Gastrocnemius medialis (tissue), 4 donors: ENCODE measurements around the gene NUBP2.
"Not testable (repeated sequence)": the region's sequence is repeated elsewhere in the genome, so short reads cannot be mapped to it uniquely, and the experiment has no call there.

Source experiments
- POLR2A ChIP-seq, 2 donors: fragments of 450-650 bp; IDR thresholded peaks; one replicate each; pipeline ENCODE4 v1.6.1; 2017; ENCODE audit warnings: antibody characterized with exemption in 2 of 2, mild to moderate bottlenecking in 2 of 2, moderate library complexity in 2 of 2
- TF ChIP-seq, protein P1 (sequence below), 5 experiments: fragments of 450-650 bp in 3 of 5; fragments of 200-600 bp in 2 of 5; sonication (generic) in 2 of 5; IDR thresholded peaks in 4 of 5; conservative IDR thresholded peaks in 1 of 5; 1 replicate in 4 of 5; 2 replicates in 1 of 5; pipeline ENCODE4 v1.5.1; 2016 to 2019; ENCODE audit warnings: antibody characterized with exemption in 5 of 5, mild to moderate bottlenecking in 3 of 5, moderate library complexity in 3 of 5

DNA sequence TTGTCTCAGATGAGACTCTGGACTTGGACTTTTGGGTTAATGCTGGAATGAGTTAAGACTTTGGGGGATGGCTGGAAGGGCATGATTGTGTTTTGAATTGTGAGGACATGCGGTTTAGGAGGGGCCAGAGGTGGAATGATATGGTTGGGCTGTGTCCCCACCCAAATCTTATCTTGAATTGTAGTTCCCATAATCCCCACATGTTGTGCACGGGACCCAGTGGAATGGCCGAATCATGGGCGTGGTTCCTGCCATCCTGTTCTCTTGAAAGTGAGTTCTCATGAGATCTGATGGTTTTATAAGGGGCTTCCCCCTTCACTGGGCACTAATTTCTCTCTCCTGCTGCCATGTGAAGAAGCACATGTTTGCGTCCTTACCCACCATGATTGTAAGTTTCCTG, 16.5 kb downstream of the NUBP2 start:
- TF ChIP-seq, protein P1, sequence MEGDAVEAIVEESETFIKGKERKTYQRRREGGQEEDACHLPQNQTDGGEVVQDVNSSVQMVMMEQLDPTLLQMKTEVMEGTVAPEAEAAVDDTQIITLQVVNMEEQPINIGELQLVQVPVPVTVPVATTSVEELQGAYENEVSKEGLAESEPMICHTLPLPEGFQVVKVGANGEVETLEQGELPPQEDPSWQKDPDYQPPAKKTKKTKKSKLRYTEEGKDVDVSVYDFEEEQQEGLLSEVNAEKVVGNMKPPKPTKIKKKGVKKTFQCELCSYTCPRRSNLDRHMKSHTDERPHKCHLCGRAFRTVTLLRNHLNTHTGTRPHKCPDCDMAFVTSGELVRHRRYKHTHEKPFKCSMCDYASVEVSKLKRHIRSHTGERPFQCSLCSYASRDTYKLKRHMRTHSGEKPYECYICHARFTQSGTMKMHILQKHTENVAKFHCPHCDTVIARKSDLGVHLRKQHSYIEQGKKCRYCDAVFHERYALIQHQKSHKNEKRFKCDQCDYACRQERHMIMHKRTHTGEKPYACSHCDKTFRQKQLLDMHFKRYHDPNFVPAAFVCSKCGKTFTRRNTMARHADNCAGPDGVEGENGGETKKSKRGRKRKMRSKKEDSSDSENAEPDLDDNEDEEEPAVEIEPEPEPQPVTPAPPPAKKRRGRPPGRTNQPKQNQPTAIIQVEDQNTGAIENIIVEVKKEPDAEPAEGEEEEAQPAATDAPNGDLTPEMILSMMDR (IDR thresholded peaks at IDR 0.05 in 4 of 5, conservative IDR thresholded peaks at IDR 0.05 in 1 of 5): not testable (repeated sequence)
- TF ChIP-seq POLR2A (IDR thresholded peaks at IDR 0.05): not testable (repeated sequence)
